DMS153 (cell line): ENCODE results near the gene ASF1B.
A peak's percentile ranks its signal among the peaks of the same experiment; 100 is the strongest.
"Not testable (repeated sequence)": the region's sequence is repeated elsewhere in the genome, so short reads cannot be mapped to it uniquely, and the experiment has no call there.

Experiments used
- DNase-seq: peaks from one replicate; lab custom pipeline; 2025; lab: John Stamatoyannopoulos, UW

Gene ASF1B

GRCh38 chr19:14159059-14159458 is 22.7 kb upstream of the ASF1B start:
- no peak for DNase-seq

DNA sequence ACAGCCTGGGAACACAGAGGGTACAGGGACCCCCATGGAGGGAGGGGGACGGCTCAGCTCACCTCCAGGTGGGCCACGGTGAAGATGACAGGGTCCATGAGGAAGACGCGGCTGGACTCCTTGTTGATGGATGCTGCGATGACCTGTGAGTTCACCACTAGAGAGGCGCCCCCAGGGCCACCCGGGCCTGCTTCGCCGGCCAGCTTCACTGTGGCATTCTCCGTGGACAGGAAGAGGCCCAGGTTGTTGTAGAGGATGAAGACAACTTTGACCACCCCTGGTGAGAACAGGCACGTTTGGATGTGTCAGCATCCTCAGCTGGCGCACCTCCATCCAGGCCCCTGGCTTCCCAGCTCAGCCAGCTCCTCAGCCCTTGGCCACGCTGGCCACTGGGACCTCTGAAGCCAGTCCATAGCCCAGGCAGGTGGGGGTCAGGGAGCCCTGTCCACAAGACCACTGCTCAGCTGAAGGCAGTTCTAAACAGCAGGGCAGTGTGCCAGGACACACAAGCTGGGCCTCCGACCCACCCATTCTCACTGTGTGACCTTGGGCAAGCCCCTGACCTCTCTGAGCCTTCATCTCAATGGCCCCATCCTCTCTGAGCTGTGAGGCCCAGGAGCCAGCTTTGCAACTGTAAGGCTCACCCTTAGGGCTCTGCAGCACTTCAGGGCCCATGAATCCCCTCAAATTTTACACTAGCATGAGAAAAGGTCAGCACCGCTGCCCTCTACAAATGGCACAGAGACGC is 22.1 kb upstream of the ASF1B start:
- no peak for DNase-seq

DNA sequence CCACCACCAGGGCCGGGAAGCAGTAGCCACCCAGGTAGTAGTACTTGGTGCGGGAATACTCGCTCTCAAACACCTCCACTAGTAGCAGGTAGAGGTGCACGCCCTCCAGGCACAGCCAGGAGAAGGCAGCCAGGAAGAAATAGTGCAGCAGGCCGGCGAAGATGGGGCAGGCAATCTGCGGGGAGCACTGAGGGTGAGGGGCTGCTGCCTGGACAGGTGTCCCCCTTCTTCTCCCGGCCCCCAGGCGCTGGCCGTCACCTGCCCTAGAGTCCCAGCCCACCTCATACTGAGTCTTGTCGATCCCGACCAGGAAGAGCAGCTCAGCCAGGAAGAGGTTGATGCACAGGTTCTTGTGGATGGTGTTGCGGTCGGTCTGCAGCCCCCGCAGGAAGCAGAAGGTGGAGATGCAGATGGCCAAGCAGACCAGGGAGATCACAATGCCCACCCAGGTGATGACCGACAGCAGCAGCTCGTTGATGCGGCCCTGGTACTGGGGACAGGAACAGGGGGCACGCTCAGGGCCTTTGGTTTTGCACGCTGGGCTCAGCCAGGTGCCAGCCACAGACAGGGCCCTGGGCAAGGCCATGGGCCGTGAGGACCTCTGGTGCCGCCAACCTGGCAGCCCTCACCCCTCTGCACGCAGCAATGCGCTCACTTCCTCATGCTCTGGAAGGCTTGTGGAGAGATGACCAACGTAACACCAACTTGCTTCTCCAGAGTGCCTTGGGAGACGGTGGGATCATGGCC is 20.8 kb upstream of the ASF1B start:
- DNase-seq, result no peak

GRCh38 chr19:14156122-14156521 is 19.7 kb upstream of the ASF1B start:
- no peak for DNase-seq

DNA sequence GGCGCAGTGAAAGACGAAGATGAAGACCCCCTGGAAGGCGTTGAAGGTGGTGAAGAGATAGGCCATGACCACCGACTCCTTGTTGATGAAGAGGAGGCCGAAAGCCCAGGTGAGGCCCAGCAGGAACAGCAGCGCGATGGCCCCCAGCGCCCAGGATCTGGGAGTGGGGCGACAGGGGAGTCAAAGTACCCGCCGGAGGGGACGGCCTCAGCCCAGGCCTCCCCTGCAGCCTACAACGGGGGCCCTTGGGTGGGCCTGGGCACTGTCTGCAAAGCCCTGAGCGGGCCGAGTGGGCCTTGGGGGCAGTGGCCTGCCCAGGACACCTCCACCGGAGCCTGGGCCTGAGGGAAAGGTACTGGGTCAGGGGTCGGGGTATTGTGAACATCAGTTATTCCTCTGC is 19.0 kb upstream of the ASF1B start:
- DNase-seq, result no peak

DNA sequence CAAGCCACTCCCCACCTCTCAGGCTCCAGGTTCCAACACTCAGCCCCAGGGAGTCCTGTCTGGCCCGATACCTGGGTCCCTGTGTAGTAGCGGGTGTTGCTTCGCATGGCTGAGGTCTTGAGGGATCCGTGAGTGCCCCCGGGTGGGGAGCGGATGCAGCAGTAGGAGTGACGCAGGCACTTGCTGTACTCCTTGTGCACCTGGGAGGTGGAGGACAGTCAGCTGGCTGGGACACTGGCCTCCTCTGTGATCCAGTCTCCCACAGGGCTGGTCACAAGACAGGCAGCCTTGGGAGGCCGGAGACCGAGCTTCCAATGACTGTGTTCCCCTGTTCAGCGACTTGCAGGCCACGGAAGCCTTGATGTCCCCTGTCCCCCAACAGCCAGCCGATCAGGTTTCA is 16.3 kb upstream of the ASF1B start:
- DNase-seq, result no peak

DNA sequence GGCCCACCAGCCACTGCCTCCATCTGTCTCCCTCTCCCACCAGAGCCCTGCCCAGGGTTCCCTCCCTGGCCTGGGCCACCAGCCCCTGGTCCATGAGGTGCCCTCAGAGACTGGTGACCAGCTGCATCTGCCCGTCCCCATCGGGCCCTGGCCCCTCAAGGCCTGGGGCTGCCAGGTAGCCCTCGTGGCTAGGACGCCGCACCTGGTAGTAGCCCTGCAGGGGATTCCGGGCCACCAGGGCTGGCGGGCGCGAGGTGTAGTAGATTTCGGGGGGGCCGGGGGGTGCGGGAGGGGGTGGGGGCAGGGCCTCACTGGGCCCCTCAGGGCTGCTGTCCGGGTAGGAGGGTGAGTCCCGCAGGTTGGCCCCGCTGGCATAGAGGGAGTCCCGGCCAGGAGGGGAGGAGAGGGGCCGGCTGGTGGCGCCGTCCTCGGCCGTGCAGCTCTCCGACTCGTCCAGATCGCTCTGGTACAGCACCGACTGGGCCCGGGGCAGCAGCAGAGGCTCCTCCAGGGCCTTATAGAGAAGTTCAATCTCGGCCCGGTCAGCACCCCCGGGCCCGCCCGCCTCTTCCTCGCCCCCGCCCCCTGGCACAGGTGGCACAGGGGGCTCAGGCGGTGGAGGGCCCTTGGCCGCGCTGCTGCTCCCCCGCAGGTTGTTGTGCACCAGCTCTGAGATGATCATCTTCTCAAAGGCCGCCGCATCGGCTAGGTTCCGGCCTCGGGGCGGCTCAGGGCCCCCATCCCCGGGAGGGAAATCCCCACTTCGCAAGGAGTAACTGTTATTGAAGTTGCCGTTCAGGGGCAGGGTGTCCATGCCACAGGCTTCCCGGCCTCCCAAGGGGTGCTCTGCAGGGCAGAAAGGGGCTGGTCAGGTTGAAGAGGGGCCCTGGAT is 14.6 kb upstream of the ASF1B start:
- no peak for DNase-seq

DNA sequence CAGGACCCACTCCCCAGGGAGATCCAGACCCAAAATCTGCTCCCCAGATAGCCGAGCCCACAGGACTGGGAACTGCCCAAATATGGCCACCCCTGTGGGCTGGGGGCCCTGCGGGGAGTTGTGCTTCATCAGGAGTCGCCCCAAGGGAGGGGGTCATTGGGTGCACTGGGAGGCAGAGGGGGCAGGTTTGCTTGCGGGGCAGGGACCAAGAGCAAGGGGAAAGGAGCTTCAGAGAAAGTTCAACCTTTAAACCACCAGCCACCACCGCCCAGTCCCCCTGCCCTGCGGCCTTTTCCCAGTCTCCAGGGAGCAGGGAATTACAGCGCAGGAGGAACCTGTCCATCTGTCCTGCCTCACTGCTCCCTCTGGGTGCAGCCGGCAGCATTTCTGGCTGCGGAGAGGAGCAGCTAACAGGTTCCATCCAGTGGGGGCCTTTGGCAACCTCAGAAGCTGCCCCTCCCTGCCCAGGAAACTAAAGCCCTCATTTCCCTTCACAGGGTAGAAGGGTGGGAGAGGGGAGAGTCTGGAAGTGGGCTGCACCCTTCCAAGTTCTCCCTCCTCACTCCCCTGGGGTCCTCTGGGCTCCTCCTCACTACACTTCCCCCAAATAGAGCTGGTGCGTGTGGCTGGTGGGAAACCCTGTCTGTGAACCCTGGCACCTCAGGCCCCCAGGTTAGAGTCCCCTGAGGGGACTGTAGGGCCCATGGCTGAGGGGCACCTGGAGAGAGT is 13.8 kb upstream of the ASF1B start:
- no peak for DNase-seq

DNA sequence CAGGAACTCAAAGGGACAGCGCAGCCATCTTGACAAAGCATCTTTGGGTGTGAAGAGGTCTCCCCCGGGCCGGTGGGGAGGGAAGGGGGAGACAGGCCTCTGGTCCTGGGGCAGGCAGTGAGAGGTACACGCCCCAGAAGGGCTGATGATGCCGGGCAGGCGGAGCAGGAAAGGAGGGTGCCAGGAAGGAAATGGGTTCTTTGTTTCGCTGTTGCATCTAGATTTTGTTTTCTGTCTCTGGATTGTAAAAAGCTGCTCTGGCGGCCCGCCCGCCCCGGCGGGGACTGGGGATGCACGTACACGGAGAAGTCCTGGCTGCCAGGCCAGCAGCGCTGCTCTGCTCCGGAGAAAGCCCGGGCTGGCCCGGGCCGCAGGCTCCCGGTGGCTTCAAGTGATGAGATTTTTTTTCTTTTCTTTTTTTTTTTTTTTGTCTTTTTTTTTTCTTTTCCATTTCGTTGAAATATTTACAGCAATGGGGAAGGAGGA is 13.2 kb upstream of the ASF1B start:
- DNase-seq, result peak; percentile 19

GRCh38 chr19:14148751-14149410 is 12.5 kb upstream of the ASF1B start:
- no peak for DNase-seq

- DNase-seq, result peak; percentile 35
Observed at GRCh38 chr19:14147797-14148605, 11.6 kb upstream of the ASF1B start.

DNA sequence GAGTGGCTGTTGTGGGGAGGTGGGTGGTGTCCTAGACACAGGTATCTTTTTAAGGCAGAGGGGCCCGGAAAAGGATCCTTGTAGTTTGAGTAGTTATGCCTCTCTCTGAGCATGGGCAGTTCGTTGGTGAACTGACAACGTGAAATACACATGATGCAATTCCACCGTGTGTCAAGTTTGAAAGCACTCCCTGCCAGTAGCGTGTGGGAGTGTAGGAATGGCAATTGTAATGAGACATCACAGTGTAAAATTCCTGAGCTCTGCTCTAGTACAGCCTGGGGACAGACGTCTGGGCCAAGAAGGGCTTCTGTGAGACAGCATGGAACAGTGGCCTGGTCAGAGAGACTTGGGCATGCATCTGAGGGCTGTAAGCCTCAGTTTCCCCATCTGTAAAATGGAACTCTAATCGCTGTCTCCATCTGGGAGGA is 10.4 kb upstream of the ASF1B start:
- no peak for DNase-seq

- not testable (repeated sequence) for DNase-seq
Observed at GRCh38 chr19:14146169-14146568, 9.8 kb upstream of the ASF1B start.

DNA sequence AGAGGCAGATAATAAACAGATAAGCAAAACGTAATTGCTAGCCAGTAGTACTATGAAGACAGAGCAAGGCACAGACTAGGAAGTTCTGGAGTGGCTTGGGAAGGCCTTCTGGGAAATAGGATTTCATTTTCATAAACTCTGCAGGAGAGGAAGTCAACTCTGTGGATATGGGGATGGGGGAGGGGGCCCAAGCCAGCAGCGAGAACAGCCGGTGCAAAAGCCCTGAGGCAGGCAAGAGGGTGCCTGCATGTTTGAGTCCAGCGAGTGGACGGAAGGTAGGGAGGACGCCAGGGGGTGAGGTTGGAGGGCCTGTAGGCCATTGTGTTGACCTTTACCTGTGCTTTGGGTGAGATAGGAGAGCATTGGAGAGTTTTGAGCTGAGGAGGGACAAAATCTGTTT is 9.0 kb upstream of the ASF1B start:
- DNase-seq, result no peak

DNA sequence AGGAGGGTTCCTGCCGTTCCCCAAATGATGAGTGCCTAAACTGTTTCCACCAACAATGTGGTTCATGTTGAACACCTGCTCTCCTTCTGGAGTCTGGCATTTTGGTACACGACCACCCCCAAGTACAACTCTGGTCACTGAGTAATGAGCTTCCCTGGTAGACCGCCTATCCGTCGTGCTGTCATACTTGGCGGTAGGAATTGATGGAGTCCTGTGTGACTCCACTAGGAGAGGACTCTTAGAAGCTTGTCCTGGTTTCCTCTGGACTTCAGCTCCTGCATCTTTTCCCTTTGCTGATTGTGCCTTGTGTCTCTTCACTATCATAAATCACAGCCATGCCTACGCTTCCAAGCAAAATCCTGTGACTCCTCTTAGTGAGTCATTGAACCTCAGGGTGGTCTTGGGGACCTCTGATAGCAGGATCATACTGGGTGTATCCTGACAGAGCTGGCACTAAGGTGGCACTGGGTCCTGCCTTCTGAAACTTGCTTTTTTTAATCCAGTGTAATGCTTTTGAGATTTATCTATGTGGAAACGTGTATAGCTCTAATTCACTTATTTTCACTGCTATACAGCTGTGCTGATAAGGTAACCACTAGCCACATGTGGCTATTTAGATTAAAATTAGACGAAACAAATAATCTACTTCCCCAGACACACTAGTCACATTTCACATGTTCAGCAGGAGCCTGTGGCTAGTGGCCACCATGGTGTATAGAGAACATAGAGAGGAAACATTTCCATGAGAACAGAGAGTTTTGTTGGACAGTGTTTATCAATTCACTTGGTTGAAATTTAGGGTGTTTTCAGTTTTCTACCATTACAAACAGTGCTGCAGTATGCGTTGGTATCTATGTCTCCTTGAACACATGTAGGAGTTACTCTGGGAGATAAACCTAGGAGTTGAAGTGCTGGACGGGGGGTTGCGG is 6.1 kb upstream of the ASF1B start:
- no peak for DNase-seq

- DNase-seq, result no peak
Observed at GRCh38 chr19:14141041-14141440, 4.7 kb upstream of the ASF1B start.

- no peak for DNase-seq
Observed at GRCh38 chr19:14139944-14140343, 3.6 kb upstream of the ASF1B start.

- DNase-seq, result no peak
Observed at GRCh38 chr19:14138576-14139265, 2.3 kb upstream of the ASF1B start.
